WTC11 (cell line): Measurements from ENCODE around the gene SYNCRIP. TPM values are rescaled to one million over a fixed set of nuclear protein-coding genes. Genes with fewer than 3 reads are reported as not detected.

Source experiments
- ATAC-seq: fragments of 200-7000 bp; cut with Tn5 transposase; 2 replicates; pipeline ENCODE4 v1.10.0; 2021; ENCODE audit warnings: mild to moderate bottlenecking, moderate library complexity
- CTCF ChIA-PET: fragments of 300-600 bp; sonication (Branson Sonifier 250); formaldehyde crosslinking; loops from one replicate; lab custom pipeline; 2021; ENCODE audit warnings: antibody characterized with exemption; lab: Charles Lee
- POLR2A ChIA-PET: fragments of 350-600 bp; sonication (Branson Sonifier 250); formaldehyde crosslinking; loops from one replicate; lab custom pipeline; 2021; ENCODE audit warnings: antibody characterized with exemption; lab: Charles Lee
- DNase-seq: peaks from one replicate; pipeline ENCODE4 v3.0.0; 2021; ENCODE audit warnings: low spot score
- H3K27ac Mint-ChIP-seq: 2 replicates; pipeline ENCODE4 v1.8.0; 2021; ENCODE audit warnings: mixed read lengths
- H3K27me3 Mint-ChIP-seq: 2 replicates; pipeline ENCODE4 v1.8.0; 2021; ENCODE audit warnings: low read depth, mild to moderate bottlenecking, moderate library complexity, mixed read lengths
- H3K36me3 Mint-ChIP-seq: 2 replicates; pipeline ENCODE4 v1.8.0; 2021; ENCODE audit warnings: mixed read lengths
- H3K4me1 Mint-ChIP-seq: 2 replicates; pipeline ENCODE4 v1.8.0; 2022; ENCODE audit warnings: mixed read lengths
- H3K4me3 Mint-ChIP-seq: 2 replicates; pipeline ENCODE4 v1.8.0; 2021; ENCODE audit warnings: mild to moderate bottlenecking, moderate library complexity, mixed read lengths
- H3K9me3 Mint-ChIP-seq: 2 replicates; pipeline ENCODE4 v1.8.0; 2021; ENCODE audit warnings: mixed read lengths
- AR ChIP-seq: fragments of 250-450 bp; sonication (Bioruptor Pico); IDR thresholded peaks from 2 replicates; pipeline ENCODE4 v1.9.0; 2021; ENCODE audit warnings: mild to moderate bottlenecking
- ATF6 ChIP-seq: sonication (generic); formaldehyde crosslinking; IDR thresholded peaks from 2 replicates; pipeline ENCODE4 v1.8.1; 2023; ENCODE audit warnings: mild to moderate bottlenecking, missing genetic modification reagents
- CREB1 ChIP-seq: sonication (generic); formaldehyde crosslinking; IDR thresholded peaks from 2 replicates; pipeline ENCODE4 v1.8.0; 2023; ENCODE audit warnings: mild to moderate bottlenecking, missing genetic modification reagents
- CREM ChIP-seq: sonication (generic); formaldehyde crosslinking; IDR thresholded peaks from 2 replicates; pipeline ENCODE4 v1.8.1; 2022; ENCODE audit warnings: mild to moderate bottlenecking, missing genetic modification reagents, moderate library complexity
- E2F1 ChIP-seq: sonication (generic); formaldehyde crosslinking; IDR thresholded peaks from 2 replicates; pipeline ENCODE4 v1.8.0; 2022; ENCODE audit warnings: mild to moderate bottlenecking, missing genetic modification reagents
- ELF4 ChIP-seq: sonication (generic); formaldehyde crosslinking; IDR thresholded peaks from 2 replicates; pipeline ENCODE4 v1.8.1; 2022; ENCODE audit warnings: low read depth, mild to moderate bottlenecking, moderate library complexity, missing genetic modification reagents
- JUN ChIP-seq: sonication (generic); formaldehyde crosslinking; IDR thresholded peaks from 2 replicates; pipeline ENCODE4 v1.8.0; 2023; ENCODE audit warnings: mild to moderate bottlenecking, missing genetic modification reagents
- NR3C1 ChIP-seq: sonication (generic); formaldehyde crosslinking; conservative IDR thresholded peaks from 2 replicates; pipeline ENCODE4 v1.8.1; 2023; ENCODE audit warnings: low read depth, mild to moderate bottlenecking, missing genetic modification reagents
- OVOL2 ChIP-seq: fragments of 250-450 bp; sonication (Bioruptor Pico); IDR thresholded peaks from 2 replicates; pipeline ENCODE4 v1.9.0; 2021; ENCODE audit warnings: mild to moderate bottlenecking, borderline replicate concordance
- RORB ChIP-seq: fragments of 250-450 bp; sonication (Bioruptor Pico); IDR thresholded peaks from 2 replicates; pipeline ENCODE4 v1.9.0; 2021; ENCODE audit warnings: mild to moderate bottlenecking
- SMAD3 ChIP-seq: sonication (generic); formaldehyde crosslinking; IDR thresholded peaks from 2 replicates; pipeline ENCODE4 v1.8.0; 2022; ENCODE audit warnings: missing genetic modification reagents, mild to moderate bottlenecking, borderline replicate concordance
- ZNF219 ChIP-seq: sonication (generic); formaldehyde crosslinking; IDR thresholded peaks from 2 replicates; pipeline ENCODE4 v1.8.0; 2023; ENCODE audit warnings: missing genetic modification reagents, mild to moderate bottlenecking, borderline replicate concordance
- ZNF396 ChIP-seq: fragments of 250-450 bp; sonication (Bioruptor Pico); IDR thresholded peaks from 2 replicates; pipeline ENCODE4 v1.8.0; 2021; ENCODE audit warnings: mild to moderate bottlenecking, moderate library complexity, borderline replicate concordance
- ZNF423 ChIP-seq: fragments of 250-450 bp; sonication (Bioruptor Pico); IDR thresholded peaks from 2 replicates; pipeline ENCODE4 v2.1.2; 2022; ENCODE audit warnings: mild to moderate bottlenecking, moderate library complexity
- ZNF532 ChIP-seq: fragments of 250-450 bp; sonication (Bioruptor Pico); IDR thresholded peaks from 2 replicates; pipeline ENCODE4 v1.9.0; 2021; ENCODE audit warnings: mild to moderate bottlenecking, borderline replicate concordance
- total RNA-seq: library from RNA; stranded (reverse); gene quantifications from 3 replicates; pipeline ENCODE4 v1.2.3, GENCODE V29; 2021

SYNCRIP gene
- total RNA-seq, 1 experiment from 2014 or later, result 150 TPM

DNA sequence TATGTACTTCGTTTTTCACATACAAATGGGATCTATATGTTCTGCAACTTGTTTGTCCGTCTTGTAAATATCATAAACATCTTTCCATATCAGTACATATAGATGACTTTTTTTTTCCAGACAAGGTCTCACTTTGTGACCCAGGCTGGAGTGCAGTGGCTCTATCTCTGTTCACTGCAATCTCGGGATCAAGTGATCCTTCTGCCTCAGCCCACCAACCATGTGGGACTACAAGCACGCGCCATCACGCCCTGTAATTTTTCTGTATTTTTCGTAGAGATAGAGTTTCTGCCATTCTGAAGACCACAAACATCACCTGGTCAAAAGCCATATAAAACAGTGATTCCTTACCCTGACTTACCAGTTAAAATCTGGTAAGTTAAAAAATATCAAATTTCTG is 37.7 kb upstream of the SYNCRIP start:
- no peak for TF ChIP-seq ATF6 (CRISPR knock-in tag)
- no peak for TF ChIP-seq ELF4 (CRISPR knock-in tag)
- no peak for TF ChIP-seq CREM
- TF ChIP-seq AR (CRISPR knock-in tag), result no peak
- TF ChIP-seq ZNF219 (CRISPR knock-in tag), result no peak
- no peak for TF ChIP-seq OVOL2 (CRISPR knock-in tag)
- TF ChIP-seq NR3C1 (CRISPR knock-in tag), result no peak
- TF ChIP-seq JUN (CRISPR knock-in tag), result no peak
- TF ChIP-seq ZNF396 (CRISPR knock-in tag), result no peak
- TF ChIP-seq ZNF532 (CRISPR knock-in tag), result no peak
- TF ChIP-seq E2F1 (CRISPR knock-in tag), result no peak
- no peak for TF ChIP-seq CREB1 (CRISPR knock-in tag)
- no peak for TF ChIP-seq ZNF423 (CRISPR knock-in tag)
- TF ChIP-seq SMAD3 (CRISPR knock-in tag), result no peak
- TF ChIP-seq RORB (CRISPR knock-in tag), result no peak
- Mint-ChIP-seq H3K4me1 (peaks cover 27% of the 10 kb centered on the region), H3K36me3 (peaks cover 42% of the 10 kb centered on the region), H3K9me3 (peaks cover 7% of the 10 kb centered on the region), H3K27ac (peak overlapping the region; percentile 6; the same call in 1 of the 2 replicates), H3K4me3 (peak overlapping the region; percentile 96), H3K27me3 (peaks cover 3% of the 10 kb centered on the region; the same call in 1 of the 2 replicates)
- DNase-seq (no peak), ATAC-seq (no peak)
- ChIA-PET POLR2A (no interaction called here), CTCF (no interaction called here)
